GM19467 (cell line): ENCODE measurements around the gene ITFG1.
"Not testable (repeated sequence)": the region's sequence is repeated elsewhere in the genome, so short reads cannot be mapped to it uniquely, and the experiment has no call there.

Experiments used
- ATAC-seq: cut with Tn5 transposase; IDR thresholded peaks from one replicate; pipeline ENCODE4 v1.9.1; 2021; ENCODE audit warnings: mild to moderate bottlenecking, moderate library complexity; ENCODE audit not compliant: unreplicated experiment

Gene ITFG1

DNA sequence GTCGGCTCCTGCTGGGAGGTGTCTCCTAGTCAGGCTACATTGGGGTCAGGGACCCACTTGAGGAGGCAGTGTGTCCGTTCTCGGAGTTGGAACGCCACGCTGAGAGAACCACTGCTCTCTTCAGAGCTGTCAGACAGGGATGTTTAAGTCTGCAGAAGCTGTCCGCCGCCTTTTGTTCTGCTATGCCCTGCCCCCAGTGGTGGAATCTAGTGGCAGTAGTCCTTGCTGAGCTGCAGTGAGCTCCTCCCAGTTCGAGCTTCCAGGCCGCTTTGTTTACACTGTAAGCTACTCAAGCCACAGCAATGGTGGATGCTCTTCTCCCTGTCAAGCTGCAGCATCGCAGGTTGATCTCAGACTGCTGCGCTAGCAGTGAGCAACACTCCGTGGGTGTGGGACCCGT lies 36.0 kb downstream of the ITFG1 start:
- no peak for ATAC-seq

DNA sequence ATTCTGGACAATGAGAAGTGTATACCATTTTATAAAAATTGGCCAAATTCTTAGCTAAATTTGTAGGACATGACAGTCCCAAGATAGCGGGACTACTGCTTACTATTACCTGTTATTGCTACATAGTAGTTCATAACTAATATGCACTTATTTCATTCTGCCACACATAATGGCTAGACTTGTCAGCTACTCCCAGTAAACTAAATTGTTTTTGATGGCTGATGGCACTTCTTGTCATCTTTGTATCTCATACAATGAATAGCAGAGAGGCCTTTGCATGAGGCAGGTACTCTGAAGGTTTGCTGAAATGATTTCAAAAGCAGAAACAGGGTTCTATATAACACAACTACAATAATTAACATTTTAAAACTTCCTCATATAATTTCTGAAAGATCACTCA lies 44.0 kb downstream of the ITFG1 start:
- no peak for ATAC-seq

- ATAC-seq, result no peak
These were observed 47.8 kb downstream of the ITFG1 start for GRCh38 chr16:47413041-47413440.

DNA sequence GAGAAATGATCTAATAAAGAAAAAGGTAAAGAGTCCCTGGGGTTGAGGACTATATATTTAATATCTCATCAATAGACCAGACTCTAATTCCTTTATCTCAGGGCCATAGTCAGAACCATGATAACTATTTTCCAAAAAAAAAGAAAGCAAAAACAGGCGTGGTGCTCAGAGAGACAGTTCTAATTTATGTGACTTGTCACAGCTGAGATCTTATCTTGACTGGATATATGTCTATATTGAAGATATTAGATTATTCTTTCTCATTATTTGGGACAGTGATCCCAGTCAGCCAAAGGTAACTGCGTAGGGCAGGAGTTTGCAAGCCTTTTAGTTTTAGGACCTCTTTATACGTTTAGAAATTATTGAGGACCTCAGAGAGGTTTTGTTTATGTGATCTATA lies 52.4 kb downstream of the ITFG1 start:
- ATAC-seq, result no peak

DNA sequence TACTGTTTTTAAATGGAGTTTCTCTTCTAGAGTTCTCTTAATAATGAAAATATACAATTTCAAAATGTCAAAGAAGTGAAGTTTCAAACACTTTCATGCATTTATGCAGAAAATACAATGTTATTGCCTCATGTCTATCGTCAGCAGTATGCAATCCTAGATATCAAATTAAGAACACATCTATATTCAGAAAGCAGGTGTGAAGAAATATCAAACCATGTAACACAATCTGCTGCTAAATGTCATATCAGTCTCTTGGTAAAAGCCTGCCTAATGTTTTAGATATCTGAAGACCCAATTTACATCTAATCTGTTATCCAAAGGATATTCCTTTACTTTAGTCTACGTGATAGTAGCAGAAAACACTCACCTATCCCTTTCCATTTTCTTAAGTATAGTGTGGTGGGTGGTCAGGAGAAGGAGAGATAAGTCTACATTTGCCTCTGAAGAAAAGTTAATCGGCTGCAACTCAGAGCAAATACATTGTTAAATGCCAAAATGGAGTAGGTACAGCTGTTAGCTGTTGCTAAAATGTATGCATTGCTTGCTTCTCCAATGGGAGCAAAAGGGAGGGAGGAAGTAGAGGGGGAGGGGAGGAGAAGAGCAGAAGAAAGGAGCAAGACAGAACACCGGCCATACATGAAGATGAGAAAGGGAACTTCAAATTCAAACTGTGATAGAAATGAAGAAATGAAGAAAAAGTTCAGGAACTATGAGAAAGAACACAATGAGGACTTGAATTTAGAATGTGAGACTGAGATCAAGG lies 64.9 kb downstream of the ITFG1 start:
- ATAC-seq, result no peak

DNA sequence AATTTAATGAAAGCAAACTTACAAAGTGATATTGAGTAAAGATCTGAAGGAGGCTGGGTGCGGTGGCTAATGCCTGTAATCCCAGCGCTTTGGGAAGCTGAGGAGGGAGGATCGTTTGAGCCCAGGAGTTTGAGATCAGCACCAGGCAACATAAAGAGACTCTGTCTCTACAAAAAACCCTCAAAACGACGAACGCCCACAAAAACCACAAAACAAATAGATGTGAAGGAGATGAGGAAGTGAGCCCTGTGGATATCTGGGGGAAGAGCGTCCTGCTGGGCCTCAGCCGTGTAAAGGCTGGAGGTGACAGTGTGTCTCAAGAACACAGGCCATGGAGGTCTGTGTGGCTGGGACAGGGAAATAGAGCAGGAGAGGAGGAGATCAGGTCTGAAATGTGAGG lies 68.8 kb downstream of the ITFG1 start:
- peak; percentile 82 for ATAC-seq

- ATAC-seq, result no peak
These were observed 72.2 kb downstream of the ITFG1 start for GRCh38 chr16:47388705-47389104.

DNA sequence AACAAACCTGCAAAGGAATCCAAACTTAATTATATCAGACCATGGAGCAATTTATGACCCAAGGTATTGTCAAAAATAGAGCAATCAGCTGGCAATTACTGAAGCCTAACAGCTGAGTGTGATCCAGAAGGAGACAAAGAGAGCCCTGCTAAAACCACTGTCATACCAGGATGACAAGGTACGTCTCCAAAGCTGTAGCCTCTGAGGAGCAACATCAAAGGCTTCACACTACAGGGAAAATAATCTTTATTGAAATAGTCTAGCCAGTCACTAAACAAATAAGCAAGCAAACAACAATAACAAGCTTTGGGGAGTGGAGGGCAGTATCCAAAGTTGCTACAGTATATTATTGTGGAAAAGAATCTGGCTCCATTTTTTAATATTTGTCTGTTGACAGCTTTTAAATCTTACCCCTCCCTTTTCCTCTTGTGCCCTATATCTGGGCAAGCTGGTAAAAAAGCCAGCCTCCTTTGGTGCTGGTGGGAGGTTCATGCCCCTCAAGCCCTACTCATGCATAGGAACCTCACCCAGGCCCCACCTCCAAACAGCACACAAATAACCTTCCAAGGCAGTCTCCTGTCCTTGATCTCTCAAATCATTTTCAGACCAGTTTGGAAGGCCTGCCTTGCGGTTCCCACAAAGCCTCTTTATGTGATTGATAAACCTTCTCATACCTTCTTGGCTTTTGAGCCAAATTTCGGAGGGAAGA lies 73.7 kb downstream of the ITFG1 start:
- ATAC-seq, result no peak

- no peak for ATAC-seq
These were observed 74.6 kb downstream of the ITFG1 start for GRCh38 chr16:47386201-47386718.

DNA sequence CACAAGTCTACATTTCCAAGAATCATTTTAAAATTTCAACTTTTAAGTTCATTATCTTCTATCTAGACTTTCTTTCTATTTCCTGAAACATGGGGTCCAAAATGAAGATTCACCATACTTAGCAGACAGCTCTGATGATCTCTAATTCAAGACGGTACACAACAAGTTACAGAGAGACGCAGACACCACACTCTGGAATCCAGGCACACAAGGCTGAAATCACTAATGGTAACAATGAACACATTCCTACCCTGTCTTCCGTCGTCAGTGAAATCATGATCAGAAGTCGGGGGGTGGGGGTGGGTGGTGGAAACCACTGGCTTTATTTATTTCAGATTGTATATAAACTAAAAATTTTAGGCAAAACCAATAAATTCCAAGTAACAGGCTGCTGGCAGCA lies 78.5 kb downstream of the ITFG1 start:
- ATAC-seq, result no peak

GRCh38 chr16:47377154-47377553 lies 83.7 kb downstream of the ITFG1 start:
- ATAC-seq, result no peak

- ATAC-seq, result no peak
These were observed 85.4 kb downstream of the ITFG1 start for GRCh38 chr16:47375423-47375822.

GRCh38 chr16:47374629-47375028 lies 86.2 kb downstream of the ITFG1 start:
- no peak for ATAC-seq

DNA sequence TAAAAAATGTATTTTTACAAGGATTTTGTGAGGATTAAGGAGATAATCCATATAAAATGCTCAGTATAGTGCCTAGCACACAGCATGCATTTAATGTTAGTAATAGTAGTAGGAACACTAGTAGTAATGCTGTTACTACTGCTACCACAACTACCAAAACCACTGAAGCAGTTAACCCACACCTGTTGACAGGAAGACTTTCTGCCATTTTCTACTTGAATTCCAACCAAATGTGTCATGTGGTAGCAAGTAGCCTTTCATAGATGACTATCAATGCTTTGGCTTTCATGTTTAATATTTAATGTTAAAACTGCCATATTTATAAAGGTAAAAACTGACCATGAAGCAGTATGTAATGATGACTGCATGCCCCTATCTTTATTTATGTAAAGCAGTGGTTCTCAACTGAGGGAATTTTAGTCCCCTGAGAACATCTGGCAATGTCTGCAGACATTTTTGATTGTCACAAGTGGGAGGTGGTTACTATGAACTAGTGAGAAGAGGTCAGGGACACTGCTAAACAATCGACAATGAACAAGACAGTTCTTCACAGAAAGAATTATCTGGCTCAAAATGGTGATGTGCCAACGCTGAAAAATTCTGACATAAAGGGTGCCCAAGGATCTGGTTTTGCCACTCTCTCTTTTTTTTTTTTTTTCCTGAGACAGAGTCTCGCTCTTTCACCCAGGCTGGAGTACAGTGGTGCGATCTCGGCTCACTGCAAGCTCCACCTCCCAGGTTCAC lies 89.4 kb downstream of the ITFG1 start:
- ATAC-seq, result no peak

DNA sequence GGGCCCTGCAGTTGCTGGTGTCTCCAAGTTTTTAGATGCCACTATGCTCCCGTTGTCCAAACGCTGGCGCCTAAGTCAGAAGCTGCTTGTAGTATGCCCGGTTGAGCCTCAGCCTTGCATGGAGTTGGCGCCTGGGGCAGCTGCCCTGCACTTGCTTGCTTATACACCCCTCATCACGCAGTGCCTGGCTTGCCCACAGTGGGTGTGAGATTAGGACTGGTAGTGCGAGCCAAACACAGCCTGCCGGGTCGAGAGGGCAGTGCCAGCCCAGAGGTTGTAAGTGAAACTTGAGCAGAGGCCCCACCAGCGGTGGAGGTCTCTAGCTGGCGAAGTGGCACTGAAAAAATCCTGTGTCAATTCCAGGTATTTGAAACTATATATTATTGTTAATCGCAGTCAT lies 90.3 kb downstream of the ITFG1 start:
- ATAC-seq, result no peak

DNA sequence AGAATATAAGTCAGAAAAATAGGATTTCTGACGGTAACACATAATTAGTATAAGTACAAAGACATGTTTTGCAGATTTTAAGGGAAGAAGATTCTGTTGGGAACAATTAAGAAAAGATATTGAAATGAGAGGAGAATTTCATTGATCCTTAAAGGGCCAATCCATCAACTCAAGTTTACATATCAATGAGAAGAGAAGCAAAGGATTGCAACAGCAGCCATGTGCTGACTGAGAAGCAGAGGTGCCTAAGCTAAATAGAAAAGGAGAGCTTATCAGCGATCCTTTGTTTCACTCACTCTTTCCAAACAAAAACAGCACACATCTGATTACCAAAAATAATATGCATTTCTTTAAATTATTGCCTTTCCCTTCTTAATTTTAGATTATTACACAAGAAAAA lies 94.6 kb downstream of the ITFG1 start:
- ATAC-seq, result no peak

DNA sequence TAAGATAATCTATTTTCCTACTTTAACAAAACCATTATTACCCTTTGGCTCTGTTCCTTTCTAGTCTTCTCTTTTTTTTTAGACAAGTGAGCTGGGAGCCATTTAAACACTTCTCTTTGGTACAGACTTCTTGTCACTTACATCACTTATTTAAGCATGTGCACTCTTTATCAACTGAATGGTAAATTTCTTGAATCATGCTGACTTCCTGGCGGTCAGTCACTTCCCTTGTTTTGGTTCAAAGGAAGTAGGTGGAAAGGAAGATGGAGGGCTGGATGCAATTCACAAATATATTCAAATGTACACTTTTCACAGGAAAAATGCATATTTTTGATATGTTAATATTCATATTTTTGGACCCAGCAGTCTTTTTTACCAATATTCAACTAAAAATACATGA lies 97.1 kb downstream of the ITFG1 start:
- ATAC-seq, result no peak

GRCh38 chr16:47359478-47359877 lies 101.4 kb downstream of the ITFG1 start:
- no peak for ATAC-seq

DNA sequence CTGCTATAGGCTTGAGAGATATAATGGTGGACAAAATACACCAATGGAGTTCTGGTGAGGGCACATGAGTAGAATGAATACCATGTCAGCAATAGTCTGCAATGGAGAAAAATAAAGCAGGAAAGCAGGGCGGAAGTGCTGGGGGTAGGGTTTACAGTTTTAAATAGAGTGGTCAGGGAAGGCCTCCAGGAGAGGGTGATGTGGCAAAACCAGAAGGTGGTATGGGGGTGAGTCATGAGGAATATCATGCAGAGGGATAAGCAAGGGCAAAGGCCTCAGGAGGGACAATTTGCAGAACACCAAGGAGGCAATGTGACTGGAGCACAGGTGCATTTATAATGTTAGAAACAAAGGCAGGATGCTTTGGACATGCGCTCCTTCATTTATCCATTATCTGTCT lies 102.0 kb downstream of the ITFG1 start:
- ATAC-seq, result no peak

DNA sequence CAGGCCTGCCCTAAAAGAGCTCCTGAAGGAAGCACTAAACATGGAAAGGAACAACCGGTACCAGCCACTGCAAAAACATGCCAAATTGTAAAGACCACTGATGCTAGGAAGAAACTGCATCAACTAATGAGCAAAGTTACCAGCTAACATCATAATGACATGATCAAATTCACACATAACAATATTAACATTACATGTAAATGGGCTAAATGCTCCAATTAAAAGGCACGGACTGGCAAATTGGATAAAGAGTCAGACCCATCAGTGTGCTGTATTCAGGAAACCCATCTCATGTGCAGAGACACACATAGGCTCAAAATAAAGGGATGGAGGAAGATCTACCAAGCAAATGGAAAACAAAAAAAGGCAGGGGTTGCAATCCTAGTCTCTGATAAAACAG lies 111.8 kb downstream of the ITFG1 start:
- not testable (repeated sequence) for ATAC-seq

DNA sequence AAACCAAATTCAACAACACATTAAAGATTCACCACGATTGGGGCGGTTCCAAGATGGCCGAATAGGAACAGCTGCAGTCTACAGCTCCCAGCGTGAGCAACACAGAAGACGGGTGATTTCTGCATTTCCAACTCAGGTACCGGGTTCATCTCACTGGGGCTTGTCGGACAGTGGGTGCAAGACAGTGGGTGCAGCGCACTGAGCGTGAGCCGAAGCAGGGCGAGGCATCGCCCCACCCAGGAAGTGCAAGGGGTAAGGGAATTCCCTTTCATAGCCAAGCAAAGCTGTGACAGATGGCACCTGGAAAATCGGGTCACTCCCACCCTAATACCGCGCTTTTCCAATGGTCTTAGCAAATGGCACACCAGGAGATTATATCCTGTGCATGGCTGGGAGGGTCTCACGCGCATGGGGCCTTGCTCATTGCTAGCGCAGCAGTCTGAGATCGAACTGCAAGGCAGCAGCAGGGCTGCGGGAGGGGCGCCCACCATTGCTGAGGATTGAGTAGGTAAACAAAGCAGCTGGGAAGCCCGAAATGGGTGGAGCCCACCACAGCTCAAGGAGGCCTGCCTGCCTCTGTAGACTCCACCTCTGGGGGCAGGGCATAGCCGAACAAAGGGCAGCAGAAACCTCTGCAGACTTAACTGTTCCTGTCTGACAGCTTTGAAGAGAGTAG lies 113.7 kb downstream of the ITFG1 start:
- ATAC-seq, result not testable (repeated sequence)
